ENCODE results near the gene MXD4. TPM values are rescaled to one million over a fixed set of nuclear protein-coding genes. Genes with fewer than 3 reads are reported as not detected.

Gene MXD4, protein sequence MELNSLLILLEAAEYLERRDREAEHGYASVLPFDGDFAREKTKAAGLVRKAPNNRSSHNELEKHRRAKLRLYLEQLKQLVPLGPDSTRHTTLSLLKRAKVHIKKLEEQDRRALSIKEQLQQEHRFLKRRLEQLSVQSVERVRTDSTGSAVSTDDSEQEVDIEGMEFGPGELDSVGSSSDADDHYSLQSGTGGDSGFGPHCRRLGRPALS
- total RNA-seq = 41.0 and 102 TPM in 2 replicates

DNA sequence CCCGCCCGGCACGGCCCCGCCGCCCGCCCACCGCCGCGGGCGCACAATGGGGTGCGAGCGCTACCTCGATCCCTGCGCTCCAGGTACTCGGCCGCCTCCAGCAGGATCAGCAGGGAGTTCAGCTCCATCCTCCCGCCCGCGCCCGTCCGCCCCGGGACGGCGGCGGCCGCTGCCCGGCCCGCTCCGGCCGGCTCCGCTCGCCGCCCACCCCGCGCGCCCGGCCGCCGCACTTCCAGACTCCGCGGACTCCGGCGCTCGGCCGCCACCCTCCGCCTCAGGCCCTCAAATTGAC lies at the start of gene MXD4:
Gene MXD4, minus strand, starts transcription at position 257 of the 292 bp plus-strand sequence. Its CDS starts 129 bp downstream, at position 128.
- DNase-seq (ENCODE audit: low read depth) = no peak

GRCh38 chr4:2306773-2307410 lies 45.0 kb upstream of the MXD4 start:
- no peak for DNase-seq (ENCODE audit: low read depth)

DNA sequence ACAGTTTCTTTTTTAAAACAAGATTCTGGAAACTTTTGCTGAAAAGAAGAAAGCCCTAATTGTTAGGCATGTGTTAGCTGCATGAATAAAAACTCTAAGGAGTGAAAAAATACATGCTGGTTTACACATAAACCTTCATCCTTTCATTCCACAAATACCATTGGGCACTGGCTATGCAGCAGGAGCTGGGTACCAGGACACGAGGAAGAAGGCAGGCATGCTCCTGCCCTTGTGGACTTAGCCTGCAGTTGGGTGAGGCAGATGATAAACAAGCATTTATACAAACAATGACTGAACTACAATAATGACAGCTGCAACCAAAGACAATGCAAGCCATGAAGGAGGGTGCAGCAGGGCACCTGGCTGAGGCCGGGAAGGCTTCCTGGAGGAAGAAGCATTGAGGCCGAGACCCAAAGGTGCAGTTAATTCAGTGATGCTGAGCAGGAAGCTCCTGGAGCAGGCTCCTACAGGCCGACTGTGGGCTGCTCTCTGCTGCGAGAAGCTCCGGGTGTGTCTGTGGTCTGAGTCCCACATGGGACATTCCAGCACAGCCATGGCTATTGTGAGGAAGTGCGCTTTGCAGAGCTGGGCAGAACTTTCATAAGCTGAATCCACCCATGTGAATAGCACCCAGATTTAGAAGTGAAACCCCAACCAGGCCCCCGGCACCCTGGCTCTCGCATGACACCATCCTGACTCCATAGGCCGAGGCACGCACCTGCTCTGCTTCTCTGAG lies 44.0 kb upstream of the MXD4 start:
- no peak for DNase-seq (ENCODE audit: low read depth)

GRCh38 chr4:2304877-2305561 lies 43.1 kb upstream of the MXD4 start:
- DNase-seq (ENCODE audit: low read depth) = no peak

GRCh38 chr4:2304321-2304876 lies 42.5 kb upstream of the MXD4 start:
- DNase-seq (ENCODE audit: low read depth) = no peak

DNA sequence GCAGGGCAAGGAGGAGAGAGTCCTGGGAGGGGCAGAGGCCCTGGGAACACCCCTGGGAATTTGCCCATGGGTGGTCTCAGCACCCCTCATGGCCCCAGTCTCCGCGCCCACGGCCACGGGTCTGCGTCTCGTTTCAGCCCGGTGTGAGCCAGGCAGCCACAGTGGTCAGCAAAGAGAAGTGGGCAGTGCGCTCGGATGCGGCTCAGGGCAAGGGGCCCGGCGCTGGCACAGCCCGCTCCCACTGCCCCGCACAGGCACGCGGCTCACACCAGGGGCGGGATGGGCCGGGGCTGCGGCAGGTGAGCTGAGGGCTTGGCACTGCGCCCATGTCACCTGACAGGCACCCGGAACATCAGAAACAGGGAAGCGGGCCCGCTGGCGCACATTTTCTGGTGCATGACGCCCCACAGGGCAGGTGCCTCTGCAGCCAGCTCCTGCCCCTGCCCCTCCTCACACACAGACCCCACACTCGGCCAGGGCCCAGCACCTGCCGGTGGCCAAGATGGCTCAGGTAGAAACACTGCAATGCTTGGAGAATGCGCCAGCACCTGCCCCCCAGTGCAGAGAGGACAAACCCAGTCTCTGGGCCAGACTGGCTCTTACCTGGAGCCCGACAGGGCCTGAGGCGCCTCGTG lies 41.9 kb upstream of the MXD4 start:
- DNase-seq (ENCODE audit: low read depth) = no peak

DNA sequence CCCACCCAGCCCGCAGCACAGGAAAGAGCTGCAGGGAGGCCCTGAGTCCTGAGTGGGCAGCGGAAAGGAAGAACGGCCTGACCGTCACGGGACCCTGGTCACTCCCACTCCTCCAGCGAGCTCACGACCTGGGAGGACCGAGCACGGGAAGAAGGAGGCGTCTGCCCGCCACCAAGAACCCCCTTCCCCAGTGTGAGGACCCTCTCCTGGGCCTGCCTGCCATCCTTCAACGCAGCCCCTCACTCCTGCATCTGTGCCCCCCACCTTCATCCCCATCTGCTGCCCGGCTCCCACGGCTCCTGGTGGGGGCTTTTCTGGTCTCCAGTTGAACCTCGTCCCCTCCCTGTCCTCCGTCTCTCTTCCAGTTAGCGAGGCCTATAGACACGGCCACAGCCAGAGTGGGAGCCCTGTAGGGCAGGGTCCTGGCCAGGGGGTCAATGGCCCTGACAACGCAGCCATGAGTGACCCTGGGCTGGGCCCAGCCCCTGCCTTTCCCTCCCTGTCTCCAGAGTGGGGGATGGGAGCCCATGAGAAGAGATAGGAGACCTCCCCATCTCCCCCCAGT lies 41.3 kb upstream of the MXD4 start:
- DNase-seq (ENCODE audit: low read depth) = no peak

- no peak for DNase-seq (ENCODE audit: low read depth)
Measured at GRCh38 chr4:2302387-2303119, 40.6 kb upstream of the MXD4 start.

DNA sequence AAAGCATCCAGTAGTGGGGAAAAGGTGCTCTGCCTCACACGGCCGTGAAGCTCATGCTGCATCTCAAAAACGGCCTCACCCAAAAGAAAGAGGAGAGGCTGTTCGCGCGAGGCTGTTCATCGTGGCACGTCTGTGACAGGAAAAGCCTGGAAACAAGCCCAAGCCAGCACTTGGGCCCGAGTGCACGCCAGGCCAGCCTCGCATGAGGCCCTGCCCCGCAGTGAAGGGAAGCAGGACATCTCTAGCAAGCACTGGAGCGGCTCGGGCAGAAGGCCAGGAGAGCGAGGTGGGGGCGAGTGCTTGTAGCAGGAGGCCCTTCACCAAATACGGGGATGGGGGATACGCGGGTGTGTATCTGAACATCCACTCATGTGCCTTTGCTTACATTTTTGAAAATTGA lies 39.9 kb upstream of the MXD4 start:
- DNase-seq (ENCODE audit: low read depth) = no peak

- DNase-seq (ENCODE audit: low read depth) = no peak
Measured at GRCh38 chr4:2301225-2301642, 39.3 kb upstream of the MXD4 start.

DNA sequence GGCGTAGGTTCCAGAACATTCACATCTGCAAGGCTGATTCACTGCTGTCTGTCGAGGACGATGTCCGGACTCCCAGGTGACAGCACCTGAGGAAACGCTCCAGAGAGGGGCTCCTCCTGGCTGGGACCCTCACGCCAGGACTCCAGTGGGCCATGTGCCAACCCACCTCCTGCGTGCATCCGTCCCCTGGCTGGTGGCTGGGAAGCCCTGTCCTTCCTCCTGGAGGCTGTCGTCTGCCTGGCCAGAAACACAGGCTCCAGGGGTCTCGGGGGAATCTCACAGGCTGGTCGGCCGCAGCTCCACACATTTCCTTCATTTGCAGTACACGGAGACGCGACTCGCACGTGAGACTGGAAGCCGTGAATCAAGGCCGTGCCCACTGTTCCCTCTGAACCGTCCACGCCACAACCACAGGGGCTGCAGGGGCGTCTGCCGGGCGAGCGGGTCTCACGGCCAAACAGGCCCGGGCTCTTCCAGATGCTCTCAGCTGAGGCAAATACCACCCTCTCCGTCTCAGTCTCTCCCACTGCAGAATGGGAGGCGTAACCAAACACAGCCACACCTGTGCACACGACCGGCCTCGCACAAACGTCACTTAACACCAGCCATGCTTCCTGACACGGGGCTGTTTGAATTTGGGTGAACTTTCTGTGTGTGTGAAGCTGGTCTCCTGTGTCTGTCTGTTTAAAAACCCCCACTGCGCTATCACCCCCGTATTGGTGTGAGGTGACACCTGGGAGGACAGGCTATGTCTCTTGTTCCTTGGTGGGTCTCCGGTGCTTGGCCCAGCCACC lies 38.7 kb upstream of the MXD4 start:
- no peak for DNase-seq (ENCODE audit: low read depth)

DNA sequence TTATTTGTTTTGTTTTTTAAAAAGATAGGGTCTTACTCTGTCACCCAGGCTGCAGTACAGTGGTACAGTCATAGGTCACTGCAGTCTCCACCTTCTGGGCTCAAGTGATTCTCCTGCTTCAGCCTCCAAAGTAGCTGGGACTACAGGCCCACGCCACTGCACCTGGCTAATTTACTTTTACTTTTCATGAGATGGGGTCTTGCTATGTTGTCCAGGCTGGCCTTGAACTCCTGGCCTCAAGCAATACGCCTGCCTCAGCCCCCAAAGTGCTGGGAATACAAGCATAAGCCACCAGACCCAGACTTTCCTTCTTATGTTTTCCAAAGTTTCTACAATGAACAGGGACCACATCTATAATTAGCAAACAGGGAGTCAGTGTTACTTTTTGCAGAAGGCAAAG lies 37.9 kb upstream of the MXD4 start:
- no peak for DNase-seq (ENCODE audit: low read depth)

- no peak for DNase-seq (ENCODE audit: low read depth)
Measured at GRCh38 chr4:2298532-2298991, 36.7 kb upstream of the MXD4 start.

- DNase-seq (ENCODE audit: low read depth) = no peak
Measured at GRCh38 chr4:2297606-2298531, 36.0 kb upstream of the MXD4 start.

DNA sequence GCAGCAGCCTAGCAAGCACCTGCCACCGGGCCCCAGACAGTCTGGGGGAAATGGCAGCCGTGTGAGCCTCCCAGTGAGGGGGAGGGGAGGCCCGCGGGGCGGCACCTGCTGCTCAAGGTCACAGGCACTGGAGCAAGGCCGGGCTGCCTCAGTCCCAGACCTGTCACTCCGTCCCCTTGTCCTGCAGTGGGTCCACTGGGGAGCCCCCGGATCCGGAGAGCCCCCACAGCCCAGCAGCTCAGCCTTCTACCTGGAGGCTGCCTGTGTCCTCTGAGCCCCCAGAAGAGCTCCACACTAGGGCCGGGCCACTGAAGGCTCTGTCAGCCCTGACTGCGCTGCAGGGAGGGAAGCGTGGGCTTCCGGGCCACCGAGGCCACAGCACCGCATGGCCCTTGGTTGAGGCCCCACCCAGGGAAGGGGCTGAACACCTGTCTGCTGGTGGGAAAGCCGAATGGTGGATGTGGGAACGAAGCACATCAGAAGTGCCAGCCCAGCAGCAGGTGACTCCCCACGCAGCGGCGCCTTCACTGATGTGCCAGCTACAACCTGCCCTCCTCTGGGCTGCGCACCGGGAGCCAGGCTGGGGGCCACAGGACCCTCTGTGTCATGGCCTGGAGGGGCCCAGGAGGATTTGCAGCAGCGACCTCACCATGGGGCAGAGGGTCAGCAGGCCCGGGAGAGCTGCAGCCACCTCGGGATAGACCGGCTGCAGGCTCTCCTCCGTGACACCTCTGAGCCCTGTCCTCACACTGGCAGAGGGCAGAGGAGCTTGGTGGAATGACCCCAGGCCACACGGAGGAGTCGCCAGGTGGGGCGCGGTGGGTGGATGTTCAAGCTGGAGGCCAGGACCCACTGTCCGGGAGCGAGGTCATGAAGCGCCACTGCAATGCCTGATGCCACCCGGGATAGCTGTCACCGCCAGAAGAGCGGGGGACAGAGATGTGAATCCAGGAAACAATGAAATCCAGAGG lies 35.0 kb upstream of the MXD4 start:
- DNase-seq (ENCODE audit: low read depth) = no peak

GRCh38 chr4:2295900-2296442 lies 34.1 kb upstream of the MXD4 start:
- no peak for DNase-seq (ENCODE audit: low read depth)

DNA sequence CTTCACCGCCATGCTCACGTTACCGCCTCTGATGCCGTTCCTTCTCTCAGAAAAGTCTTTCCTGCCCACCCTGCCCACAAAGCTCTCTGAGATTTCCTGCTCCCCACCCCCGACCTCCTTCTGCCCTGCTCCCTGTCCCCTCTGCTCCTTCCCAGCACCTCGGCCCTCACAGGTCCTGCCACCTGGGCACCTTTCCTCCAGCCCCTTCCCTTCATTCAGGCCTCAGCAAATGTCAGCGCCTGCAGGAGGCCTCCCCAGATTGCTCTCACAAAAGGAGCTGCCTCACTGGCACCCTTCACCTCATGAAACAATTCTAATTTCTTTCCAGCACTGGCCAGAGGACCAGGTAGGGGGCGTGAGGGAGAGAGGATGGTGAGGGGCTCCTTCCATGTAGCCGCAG lies 33.6 kb upstream of the MXD4 start:
- DNase-seq (ENCODE audit: low read depth) = no peak
